AG20443 (cell line): ENCODE data around the gene FOXO1.
"Not testable (repeated sequence)": the region's sequence is repeated elsewhere in the genome, so short reads cannot be mapped to it uniquely, and the experiment has no call there.

Source experiments
- DNase-seq: peaks from one replicate; pipeline ENCODE4 v3.0.0; 2012; ENCODE audit warnings: low spot score, mixed read lengths

FOXO1 gene

DNA sequence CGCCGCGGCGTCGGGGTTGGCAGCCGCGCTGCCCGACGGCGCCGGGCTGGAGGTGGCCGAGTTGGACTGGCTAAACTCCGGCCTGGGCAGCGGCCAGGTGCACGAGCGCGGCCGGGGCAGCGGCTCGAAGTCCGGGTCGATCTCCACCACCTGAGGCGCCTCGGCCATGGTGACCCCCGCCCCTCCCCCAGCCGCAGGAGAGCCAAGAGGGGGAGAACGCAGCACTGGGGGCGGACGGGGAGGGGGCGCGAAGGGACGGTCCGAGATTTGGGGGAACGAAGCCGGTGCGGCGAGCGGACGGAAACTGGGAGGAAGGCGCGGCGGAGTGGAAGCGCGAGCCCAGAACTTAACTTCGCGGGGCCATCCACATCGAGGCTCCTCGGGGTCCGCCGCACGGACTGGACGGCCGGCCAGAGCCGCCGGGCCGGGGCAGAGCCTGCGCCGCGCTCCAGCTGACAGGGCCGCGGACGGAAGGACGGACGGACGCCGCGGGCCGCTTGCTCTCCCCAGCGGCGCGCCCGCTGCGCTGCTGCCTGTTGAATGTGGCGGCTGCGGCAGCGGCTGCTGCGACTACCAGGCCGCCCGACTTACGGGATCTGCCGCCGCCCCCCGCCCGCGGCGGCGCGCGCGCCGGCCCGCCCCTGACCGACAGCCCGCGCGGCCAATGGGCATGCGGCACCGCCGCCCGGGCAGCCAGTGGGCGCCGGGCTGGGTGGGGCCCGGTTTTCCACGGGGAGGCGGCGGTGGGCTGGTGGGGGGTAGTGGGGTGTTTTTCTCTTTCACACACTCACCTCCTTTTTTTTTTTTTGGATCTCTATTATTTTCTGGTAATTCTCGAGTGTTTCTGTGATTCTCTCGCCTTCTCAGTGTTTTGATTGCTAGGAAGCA lies at the start of gene FOXO1:
Gene FOXO1, minus strand, starts transcription at position 597 of the 888 bp plus-strand sequence. Its CDS starts 429 bp downstream, at position 168.
- DNase-seq, result peak; percentile 100

DNA sequence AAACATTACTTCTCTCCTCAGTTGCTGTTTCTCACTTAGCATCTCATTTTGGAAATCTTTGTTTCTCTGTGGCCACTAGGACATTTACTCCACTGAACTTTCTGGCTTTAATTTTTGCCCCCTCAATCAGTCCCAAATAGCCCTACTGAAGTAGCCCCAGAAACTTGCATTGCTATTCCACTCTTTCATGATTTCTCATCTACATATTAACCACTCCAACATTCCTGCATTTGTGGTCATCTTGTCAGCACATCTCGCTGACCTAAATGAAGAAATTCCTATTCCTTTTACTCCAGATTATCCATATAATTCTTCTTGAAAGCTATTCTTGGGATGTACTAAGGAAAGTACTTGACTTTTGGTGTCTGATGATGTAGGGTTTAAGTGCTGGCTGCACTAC lies 48.0 kb upstream of the FOXO1 start:
- not testable (repeated sequence) for DNase-seq

DNA sequence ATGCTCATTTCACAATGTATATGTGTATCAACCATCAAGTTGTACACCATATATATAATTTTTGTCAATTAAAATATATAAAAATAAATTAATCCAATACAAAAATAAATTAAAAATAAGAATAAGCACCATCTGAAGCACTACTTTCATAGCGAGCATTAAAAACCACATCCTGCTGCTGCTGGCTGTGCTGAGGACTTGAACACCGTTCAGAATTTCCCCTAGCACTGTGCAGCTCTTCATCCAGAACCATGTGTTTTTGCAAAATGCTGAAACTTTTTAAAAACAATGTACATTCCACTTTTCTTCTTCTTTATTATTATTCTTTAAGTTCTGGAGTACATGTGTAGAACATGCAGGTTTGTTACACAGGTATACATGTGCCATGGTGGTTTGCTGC lies 40.0 kb upstream of the FOXO1 start:
- no peak for DNase-seq

DNA sequence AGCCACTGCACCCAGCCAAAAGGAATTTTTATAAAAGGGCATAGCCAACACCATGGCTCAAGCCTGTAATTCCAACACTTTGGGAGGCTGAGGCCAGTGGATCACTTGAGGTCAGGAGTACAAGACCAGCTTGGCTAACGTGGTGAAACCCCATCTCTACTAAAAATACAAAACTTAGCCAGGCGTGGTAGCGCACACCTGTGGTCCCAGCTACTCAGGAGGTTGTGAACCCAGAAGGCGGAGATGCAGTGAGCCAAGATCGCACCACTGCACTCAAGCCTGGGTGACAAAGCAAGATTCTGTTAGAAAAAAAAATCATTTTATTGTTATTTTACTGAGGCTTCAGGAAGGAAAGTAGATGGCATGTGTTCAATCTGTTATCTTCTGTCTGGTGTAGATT lies 31.3 kb upstream of the FOXO1 start:
- DNase-seq, result no peak

DNA sequence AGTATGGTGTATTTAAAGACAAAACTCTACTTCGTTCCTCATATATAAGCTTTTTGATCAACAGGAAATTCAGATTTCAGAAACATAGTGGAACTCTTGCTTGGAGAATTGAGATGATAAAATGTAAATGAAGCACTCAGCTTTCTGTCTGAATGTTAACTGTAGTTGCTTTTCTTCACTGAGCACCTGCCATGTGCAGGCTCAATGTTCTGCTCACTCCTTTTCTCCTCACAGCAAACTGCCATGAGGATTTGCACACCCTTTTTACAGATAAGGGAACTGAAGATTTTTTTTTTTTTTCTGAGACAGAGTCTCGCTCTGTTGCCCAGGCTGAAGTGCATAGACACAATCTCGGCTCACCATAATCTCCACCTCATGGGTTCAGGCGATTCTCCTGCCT lies 28.0 kb upstream of the FOXO1 start:
- no peak for DNase-seq

DNA sequence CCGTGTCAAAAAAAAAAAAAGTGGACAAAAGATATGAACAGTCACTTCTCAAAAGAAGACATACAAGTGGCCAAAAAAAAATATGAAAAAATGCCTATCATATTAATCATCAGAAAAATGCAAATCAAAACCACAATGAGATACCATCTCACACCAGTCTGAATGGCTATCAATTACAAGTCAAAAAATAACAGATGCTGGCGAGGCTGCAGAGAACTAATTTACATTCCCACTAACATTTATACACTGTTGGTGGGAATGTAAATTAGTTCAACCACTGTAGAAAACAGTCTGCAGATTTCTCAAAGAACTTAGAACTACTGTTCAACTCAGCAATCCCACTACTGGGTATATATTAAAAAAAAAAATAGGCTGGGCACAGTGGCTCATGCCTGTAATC lies 26.5 kb upstream of the FOXO1 start:
- DNase-seq, result no peak

DNA sequence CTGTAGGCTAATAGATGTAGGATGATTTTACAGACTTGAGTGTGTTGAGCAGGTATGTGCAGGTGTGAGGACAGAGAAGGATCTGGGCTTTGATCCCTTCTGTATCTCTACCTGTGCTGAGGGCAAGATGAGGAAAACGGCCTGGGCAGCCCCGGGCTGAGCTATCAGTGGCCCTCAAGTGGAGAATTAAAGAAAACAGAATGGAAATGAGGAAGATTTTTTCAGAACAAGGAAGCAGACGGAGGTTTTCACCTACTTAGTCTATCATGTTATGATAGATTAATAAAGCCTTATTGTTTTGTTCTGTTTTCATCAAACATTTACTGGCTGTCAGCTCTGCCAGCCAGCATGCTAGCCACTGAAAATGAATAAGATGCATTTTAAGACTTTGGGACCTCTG lies 22.3 kb upstream of the FOXO1 start:
- no peak for DNase-seq

DNA sequence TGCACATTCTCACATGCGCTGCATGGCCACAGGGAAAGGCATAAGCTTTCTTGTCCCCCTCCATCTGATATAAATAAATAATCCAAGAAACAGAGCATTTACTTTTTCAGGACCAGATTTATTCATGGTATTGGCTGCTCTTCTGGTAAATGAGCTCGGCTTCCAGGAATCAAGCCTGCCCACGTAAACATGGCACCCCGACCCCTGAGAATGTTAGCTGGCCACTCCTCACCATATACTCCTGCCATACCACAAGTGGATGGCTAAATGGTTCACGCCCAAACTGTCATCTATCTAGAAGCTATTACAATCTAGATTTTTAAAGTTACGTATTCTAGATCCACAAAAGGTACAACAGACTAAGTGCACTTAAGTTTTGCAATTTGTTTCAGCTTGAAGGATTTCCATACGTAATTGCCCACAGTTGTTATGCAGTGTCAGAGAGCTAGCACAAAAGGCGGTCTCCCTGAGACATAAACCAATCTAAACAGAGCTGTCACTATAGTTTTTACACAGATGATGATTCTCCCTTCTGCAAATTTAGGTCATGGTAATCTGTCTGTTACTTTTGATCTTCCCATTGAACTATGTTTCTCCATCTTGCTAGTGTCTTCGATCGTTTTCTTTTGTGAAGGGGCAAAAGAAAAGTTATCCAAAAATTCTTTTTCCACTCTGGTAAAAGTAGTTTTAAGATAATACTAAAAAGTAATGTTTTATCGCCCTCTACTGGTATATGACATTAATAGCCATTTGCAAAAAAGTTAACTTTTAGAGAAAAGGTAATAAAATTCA lies 16.2 kb upstream of the FOXO1 start:
- DNase-seq, result peak; percentile 21

DNA sequence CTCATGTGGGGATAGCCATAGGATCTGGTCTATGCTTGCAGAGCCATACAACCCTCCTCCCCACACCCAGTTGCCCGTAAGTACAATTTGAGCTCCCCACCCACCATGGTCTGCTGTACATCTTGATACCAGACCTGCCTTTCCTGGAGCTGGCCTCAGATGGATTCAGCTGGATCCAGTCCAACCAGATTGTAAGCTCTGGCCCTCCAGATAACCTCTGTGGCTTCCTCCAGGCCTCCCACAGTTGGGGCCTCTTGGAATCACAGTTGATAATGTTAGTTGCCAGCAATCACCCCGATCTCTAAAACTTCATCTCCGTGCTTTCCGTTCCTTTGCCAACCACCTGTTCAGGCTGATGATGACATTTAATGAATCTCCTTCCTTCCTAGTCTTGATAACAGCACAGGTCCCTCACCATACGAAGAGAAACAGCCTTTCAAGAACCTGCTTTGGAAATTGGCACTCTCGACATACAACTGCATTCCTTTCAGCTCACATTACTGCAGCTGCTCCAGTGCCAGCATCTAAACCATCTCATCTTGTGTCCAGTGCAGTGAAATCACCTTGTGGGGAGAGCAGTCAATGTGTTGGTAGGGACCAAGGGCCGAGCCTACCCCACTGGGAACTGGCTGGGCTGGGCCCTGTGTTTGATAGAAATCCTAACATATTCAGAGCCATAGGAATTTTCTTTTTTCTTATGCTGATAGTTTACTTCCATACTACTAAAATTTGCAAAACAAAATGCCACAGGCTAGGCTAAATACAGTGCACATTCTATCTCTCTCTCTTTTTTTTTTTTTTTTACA lies 15.1 kb upstream of the FOXO1 start:
- DNase-seq, result no peak

DNA sequence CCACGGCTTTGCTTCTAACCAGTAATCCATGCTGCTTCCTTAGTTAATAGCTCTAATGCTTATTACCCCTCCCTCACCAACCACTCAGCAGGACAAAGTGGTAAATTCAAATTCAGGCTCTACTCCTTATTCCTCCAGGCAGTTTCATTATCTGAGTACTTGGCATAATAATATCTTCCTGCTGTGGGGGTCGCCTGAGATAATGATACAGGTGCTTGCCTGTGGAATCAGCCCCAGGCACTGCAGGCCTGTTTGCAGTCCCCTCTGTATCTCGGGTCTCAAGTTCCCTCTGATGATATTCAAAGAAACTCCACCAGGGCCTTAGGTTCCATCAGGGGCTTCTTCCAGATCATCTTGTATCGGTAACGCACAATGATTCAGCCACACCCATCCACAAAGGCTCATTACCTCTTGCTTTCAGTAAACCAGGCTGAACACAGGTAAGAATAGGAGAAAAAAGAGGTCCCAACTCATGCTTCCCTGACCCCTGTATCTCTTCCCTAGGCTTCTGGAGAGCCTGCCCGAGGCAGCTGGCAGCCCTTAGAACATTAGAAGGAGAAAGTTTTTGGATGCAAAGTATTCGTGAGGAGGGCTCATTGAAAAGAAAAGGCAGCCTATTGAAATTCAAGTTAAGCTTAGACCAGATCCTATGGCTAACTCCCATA lies 14.3 kb upstream of the FOXO1 start:
- DNase-seq, result no peak

DNA sequence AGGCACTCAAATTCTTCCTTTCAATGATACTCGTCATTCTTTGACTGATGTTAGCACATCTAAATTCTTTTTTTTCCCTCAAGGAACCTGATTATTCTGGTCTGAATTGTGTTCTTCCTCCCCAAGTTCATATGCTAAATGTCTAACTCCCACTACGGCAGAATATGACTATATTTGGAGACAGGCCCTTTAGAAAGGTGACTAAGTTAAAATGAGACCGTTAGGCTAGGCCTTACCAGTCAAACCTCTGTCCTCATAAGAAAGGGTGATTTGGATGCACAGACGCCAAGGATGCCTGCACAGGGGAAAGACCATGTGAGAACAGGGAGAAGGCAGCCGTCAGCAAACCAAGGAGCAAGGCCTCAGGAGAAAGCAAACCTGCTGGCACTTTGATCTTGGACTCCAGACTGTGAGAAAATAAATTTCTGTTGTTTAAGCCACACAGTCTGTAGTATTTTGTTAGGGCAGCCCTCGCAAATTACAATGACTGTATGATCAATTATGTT lies 13.1 kb upstream of the FOXO1 start:
- no peak for DNase-seq

DNA sequence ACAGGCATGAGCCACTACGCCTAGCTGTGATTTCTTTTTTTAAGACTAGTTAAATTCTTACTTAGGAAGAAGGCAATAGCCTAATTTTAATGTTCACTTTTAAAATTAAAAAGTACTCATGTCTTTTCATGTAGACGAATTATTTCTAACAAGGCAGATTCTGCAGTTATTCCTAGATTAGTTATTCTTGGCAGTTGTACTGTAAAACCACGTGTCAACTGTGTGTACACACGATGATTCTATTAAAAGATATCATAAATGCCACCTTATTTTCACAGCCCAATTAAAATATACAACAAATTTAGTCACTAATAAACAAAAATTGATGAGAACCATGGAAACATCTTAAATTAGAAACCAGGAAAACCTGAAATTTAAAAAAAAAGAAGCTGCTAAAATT lies 10.6 kb upstream of the FOXO1 start:
- no peak for DNase-seq

DNA sequence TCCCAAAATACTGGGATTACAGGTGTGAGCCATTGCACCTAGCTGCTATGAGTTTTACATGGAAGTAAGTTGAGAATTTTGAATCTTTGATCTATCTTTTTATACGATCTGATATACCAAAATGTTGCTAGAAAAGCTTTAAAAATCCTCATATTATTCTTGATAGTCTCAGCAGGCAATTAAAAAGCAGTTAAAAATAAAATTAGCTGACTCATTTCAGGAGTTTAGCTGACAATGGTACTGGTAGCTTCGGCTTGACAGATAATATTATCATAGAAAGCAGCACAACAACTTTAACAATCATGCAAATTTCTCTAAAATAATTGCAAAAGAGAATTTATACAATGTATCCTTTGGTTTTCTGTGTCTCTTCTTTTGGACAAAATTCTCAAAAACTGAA lies 9.6 kb upstream of the FOXO1 start:
- DNase-seq, result no peak

DNA sequence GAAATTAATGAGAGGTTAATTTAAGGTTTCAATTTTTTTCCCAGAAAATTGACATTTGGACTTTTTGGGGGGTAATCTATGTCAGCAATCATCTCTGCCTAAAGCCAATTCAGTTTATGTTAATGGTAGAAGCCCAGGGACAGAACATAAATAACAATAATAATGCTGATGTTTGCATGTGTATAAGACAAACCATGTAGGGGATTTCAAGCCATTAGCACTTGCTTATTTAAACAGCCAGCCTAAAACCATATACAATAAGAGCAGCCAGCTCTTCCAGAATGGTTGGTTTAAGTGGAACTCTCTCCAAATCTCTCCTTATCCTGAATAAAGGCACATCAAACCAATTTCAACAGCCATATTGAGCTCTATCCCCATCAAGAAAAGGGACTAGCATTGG lies 7.0 kb upstream of the FOXO1 start:
- no peak for DNase-seq

DNA sequence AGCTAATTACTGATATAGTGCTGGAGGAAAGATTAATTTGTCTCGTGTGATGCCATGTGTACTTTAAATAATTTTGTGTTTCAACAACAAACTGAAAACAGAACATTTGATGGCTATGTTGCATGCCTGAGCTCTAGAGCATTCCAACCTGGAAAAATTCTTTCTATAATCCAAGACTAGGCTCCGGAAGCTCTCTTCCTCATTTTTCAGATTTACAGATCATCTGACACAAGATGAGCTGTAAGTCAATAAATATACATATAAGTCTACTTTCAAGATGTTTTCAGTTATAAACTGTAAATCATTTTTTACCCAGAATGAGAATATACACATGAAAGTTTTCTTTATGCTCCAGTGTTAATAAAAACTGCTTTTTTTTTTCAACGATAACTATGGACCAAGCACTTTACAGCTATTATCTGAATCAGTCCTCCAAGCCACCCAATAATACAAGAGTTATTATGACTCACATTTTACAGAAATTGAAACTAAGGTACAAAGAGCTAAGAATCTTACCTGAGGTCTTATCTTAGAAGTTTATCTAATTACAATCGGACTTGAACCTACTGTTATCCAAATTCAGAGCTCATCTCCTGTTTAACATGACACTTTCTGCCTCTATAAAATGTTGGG lies 6.4 kb upstream of the FOXO1 start:
- no peak for DNase-seq

DNA sequence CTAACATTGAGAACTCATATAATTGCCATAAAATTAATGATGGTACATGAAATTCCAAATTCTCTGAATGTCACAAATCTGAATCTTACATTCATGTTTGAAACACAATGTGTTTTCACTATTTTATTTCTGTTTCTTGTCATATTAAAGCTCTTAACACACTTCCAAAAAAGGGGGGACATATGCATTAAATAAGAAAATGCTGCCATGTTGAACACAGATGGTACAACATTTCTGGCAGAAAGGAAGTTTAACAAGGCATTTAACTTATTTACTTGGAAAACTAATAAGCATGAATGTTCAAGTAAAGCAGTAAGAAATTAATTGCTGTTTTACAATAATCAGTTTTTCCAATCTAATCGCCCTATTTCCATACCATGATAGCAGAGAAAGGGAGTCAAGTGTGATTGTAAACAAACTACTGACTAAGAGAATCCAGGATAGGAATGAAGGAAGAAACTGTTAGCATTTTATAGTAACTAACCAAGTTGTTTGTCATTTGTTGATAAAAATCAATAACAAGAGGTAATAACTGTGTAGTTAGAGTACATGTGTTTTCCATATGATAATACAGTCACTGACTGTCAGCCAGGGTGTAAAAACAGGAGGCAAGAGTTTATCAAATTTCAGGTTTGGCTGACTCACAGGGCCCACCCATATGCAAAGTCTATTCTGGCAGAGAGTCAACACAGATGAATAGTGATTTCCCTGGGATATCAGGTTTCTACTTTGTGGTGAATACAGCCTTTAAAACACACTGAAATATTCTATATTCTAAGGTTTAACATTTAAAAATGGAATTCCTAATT lies 5.7 kb upstream of the FOXO1 start:
- DNase-seq, result peak; percentile 22

DNA sequence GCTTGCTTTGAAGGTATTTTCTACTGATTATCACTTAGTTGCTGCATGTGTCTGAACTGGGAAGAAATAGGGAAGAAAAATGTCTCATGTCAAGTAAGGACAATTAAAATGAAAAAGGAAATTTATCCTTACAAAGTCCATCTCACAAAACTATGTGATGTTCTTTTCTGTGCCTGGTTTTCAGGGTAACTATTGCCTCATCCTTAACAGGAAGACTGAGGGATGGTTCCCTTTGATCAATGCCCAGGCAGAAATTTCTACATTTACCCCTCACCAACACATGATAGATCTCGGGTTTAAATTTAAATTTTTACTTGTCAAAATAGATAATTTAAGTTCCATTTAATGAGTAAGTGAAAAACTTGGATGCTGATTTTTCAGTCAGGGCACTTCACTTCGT lies 3.9 kb upstream of the FOXO1 start:
- no peak for DNase-seq

DNA sequence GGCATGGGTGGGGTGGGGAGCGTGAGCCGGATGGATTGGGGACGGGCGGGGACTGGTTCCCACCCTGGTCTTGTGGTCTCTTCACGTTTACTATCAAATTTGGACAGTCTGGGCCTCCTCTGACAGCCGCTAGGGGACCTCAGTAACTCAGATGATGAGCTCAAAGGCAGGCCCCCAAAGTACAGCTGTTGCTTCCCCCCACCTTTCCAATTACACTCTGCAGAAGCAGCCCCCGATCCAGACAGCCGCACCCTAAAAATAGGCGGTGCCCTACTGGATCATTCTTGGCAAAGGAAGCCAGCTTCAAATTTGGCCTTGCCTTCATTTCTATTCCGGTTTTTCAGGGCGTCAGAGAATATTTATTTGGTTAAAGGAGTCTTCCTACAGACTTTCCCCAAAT lies 1.9 kb upstream of the FOXO1 start:
- DNase-seq, result peak; percentile 35

DNA sequence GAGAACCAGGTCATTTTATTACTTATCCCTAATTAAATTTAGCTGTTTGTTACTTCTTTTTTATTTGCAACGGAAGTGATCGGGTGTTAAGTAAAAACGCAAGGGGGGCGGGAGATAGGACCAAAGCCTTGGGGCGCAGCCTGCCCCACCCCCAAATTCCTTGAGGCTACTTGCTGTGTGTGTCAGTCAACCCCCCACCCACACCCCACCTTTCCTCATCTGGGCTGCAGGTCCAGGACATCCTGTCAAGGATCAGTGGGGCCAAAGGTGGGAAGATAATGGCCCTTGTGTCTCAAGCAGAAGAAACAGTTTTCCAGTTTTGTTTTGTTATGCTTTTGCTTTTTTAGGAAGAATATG lies 1.2 kb upstream of the FOXO1 start:
- DNase-seq, result no peak

DNA sequence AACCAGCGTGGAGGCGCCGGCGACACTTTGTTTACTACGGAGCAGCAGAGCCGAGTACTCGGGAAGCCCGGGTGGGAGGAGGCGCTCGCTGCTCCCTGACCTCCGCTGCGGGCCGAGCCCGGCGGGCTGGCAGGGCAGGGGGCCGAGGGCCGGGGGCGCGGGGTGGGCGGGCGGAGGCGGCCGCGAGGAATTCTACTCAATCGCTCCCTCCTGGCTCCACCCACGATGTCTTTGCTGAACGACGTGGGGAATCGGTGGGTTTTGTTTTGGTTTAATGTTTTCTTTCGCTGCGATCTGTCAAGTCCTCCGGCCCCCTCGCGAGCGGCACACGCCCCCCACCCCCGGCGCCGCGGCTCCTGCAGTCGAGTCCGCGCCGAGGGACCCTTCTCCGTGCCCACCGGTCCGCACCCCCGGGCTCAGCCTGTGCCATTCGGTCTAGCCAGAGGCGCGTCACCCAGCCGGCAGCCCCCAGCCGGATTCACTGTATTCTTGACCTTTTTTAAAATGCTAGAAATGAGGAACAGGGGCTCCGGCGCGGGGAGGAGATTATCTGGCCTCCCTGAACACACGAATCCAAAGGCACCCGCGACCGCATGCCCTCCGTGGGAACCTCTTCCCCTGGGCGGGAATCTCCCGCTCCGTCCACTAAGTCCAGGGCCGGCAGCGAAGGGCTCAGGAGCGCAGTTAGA lies 636 bp upstream of the FOXO1 start:
- peak; percentile 80 for DNase-seq
